Right atrium auricular region (tissue), 2 donors: ENCODE data around the gene KREMEN2. TPM values are rescaled to one million over a fixed set of nuclear protein-coding genes. Genes with fewer than 3 reads are reported as not detected.

Experiments
- DNase-seq: peaks from one replicate; pipeline ENCODE4 v3.0.0-alpha.2; 2019; ENCODE audit warnings: low spot score
- H3K27ac ChIP-seq, 2 donors: fragments of 200-600 bp; sonication (generic); 1 replicate in 1 of 2; 2 replicates in 1 of 2; pipeline ENCODE4 v1.5.1; 2016 to 2019
- H3K27me3 ChIP-seq, 2 donors: fragments of 200-600 bp; sonication (generic); one replicate each; pipeline versions ENCODE4 v1.5.1 to v1.6.0; 2017 to 2019
- H3K36me3 ChIP-seq: fragments of 200-600 bp; sonication (generic); one replicate; pipeline ENCODE4 v1.5.1; 2016
- H3K4me1 ChIP-seq, 2 donors: fragments of 200-600 bp; sonication (generic); one replicate each; pipeline versions ENCODE4 v1.5.1 to v1.6.0; 2017 to 2019
- H3K4me3 ChIP-seq, 2 donors: fragments of 200-600 bp; sonication (generic); 1 replicate in 1 of 2; 2 replicates in 1 of 2; pipeline ENCODE4 v1.5.1; 2017 to 2019; ENCODE audit warnings: mild to moderate bottlenecking in 1 of 2, moderate library complexity in 1 of 2
- H3K9me3 ChIP-seq, 2 donors: fragments of 200-600 bp; sonication (generic); one replicate each; pipeline ENCODE4 v1.5.1; 2019
- total RNA-seq, 2 donors: library from RNA; depleted of rRNA; stranded (reverse); fragments of >200 nt; gene quantifications; one replicate each; pipeline ENCODE4 v1.1.0, GENCODE V29; 2016
- TF ChIP-seq, protein P1 (sequence below), 2 donors: fragments of 200-600 bp; sonication (generic); IDR thresholded peaks; one replicate each; pipeline ENCODE4 v1.5.1; 2019; ENCODE audit warnings: antibody characterized with exemption in 2 of 2

Gene KREMEN2
- total RNA-seq, 2 donors from 2014 or later, result not detected

DNA sequence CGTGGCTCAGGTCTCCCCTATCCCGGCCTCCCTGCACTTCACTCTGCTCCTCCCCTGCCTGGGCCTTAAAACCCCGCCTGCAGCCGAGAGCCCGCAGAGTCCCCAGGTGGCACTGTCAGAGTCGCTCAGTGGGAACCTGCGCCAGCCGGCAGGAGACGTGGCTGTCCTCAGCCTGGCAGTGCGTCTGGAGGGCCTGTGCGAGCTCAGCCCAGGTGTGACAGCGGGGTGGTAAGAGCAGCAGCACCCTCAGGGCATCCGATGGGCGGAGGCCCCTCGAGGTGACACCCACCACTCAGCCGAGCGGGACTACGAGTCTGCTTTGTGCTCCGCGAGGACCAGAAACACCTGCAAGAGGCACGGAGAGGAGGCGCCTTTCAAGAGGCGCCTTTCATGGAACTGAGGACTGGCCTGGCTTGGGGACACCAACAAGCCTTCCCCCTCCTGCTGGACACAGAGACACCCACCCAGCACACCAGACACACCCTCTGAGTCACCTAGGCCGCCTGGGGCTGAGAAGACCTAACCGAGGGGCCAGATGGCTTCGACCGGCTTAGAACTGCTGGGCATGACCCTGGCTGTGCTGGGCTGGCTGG lies 48.8 kb downstream of the KREMEN2 start, which contains the start of gene CLDN9:
CLDN9 (plus strand) TSS at position 96 of the 593 bp plus-strand sequence; CDS start at position 536, 440 bp downstream.
- TF ChIP-seq, protein P1, sequence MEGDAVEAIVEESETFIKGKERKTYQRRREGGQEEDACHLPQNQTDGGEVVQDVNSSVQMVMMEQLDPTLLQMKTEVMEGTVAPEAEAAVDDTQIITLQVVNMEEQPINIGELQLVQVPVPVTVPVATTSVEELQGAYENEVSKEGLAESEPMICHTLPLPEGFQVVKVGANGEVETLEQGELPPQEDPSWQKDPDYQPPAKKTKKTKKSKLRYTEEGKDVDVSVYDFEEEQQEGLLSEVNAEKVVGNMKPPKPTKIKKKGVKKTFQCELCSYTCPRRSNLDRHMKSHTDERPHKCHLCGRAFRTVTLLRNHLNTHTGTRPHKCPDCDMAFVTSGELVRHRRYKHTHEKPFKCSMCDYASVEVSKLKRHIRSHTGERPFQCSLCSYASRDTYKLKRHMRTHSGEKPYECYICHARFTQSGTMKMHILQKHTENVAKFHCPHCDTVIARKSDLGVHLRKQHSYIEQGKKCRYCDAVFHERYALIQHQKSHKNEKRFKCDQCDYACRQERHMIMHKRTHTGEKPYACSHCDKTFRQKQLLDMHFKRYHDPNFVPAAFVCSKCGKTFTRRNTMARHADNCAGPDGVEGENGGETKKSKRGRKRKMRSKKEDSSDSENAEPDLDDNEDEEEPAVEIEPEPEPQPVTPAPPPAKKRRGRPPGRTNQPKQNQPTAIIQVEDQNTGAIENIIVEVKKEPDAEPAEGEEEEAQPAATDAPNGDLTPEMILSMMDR (IDR thresholded peaks at IDR 0.05), result no peak
- Histone ChIP-seq H3K27me3 (peaks cover 9 to 13% of the 10 kb centered on the region in 2 donors), H3K9me3 (no peaks in the 10 kb centered on the region), H3K27ac (no peak within 1 kb of the TSS), H3K36me3 (no peaks in the 10 kb centered on the region), H3K4me3 (no peak within 1 kb of the TSS), H3K4me1 (peaks cover 0 to 3% of the 10 kb centered on the region in 2 donors)
- DNase-seq, result no peak

DNA sequence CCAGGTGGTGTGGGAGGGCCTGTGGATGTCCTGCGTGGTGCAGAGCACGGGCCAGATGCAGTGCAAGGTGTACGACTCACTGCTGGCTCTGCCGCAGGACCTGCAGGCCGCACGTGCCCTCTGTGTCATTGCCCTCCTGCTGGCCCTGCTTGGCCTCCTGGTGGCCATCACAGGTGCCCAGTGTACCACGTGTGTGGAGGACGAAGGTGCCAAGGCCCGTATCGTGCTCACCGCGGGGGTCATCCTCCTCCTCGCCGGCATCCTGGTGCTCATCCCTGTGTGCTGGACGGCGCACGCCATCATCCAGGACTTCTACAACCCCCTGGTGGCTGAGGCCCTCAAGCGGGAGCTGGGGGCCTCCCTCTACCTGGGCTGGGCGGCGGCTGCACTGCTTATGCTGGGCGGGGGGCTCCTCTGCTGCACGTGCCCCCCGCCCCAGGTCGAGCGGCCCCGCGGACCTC lies 49.4 kb downstream of the KREMEN2 start:
- H3K9me3 ChIP-seq, result no peaks in the 10 kb centered on the region
- no peak overlapping the region for H3K4me3 ChIP-seq
- H3K36me3 ChIP-seq, result no peaks in the 10 kb centered on the region
- peaks cover 0 to 8% of the 10 kb centered on the region in 2 donors for H3K4me1 ChIP-seq
- peaks cover 4 to 19% of the 10 kb centered on the region in 2 donors for H3K27me3 ChIP-seq
- H3K27ac ChIP-seq, result no peak overlapping the region
- TF ChIP-seq, protein P1 (IDR thresholded peaks at IDR 0.05), result no peak
- no peak for DNase-seq

DNA sequence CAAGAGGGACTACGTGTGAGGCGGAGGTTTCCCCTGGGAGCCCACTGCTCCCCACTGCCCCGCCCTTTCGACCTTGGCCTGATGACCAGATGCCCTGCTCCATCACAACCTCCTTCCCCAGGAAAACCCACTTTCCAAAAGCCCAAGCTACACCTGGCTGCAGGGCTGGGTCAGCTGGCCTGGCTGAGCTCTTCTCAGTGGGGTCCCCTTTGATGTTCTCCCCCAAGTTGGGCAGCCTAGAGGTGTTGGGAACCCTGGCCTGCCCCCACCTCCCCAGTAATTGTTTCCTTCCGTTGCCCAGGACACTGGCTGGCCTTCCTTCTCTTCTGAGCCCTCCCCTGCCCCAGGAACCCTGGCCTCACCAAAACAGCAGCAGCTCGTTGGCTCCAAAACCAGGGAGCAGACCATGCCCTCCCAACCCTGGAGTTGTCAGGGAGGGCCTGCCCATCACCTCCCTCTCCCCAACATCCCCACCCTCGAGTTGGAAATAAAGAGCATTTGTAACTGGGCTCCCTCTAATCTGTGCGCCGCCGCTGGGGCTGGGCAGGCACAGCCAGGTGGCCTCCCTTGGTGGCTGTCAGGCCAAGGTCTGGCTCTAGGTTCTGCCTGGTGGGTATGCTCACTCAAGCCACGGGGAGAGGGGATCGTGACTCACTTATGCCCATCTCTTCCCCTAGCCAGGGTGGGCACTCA lies 50.1 kb downstream of the KREMEN2 start:
- Histone ChIP-seq H3K4me3 (no peak overlapping the region), H3K36me3 (no peaks in the 10 kb centered on the region), H3K4me1 (peaks cover 0 to 8% of the 10 kb centered on the region in 2 donors), H3K27me3 (peaks cover 0 to 19% of the 10 kb centered on the region in 2 donors), H3K27ac (no peak overlapping the region), H3K9me3 (no peaks in the 10 kb centered on the region)
- TF ChIP-seq, protein P1 (IDR thresholded peaks at IDR 0.05), result no peak
- no peak for DNase-seq

DNA sequence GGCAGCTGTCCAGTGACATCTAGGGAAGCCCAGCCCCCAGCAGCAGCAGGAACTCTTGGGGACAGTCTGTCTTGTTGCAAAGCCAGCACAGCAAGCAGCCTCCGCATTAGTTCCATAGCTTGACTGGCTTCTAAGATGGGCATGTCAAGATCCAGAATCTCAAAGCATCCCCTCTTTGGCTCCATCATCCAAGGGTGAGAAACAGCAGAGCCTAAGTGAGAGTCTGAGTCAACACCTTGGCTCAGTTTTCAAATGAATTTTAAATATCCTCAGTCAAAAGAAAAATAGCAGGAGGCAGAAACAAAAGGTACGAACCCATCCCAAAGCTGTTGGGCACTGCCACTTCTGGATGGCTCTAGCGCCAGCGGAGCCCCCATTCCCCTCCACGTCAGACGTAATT lies 50.9 kb downstream of the KREMEN2 start:
- no peak for DNase-seq
- no peaks in the 10 kb centered on the region for H3K36me3 ChIP-seq
- H3K27me3 ChIP-seq, result peaks cover 0 to 19% of the 10 kb centered on the region in 2 donors
- H3K4me1 ChIP-seq, result peaks cover 0 to 13% of the 10 kb centered on the region in 2 donors
- H3K9me3 ChIP-seq, result no peaks in the 10 kb centered on the region
- H3K27ac ChIP-seq, result no peak overlapping the region
- no peak overlapping the region for H3K4me3 ChIP-seq
- TF ChIP-seq, protein P1 (IDR thresholded peaks at IDR 0.05), result no peak

DNA sequence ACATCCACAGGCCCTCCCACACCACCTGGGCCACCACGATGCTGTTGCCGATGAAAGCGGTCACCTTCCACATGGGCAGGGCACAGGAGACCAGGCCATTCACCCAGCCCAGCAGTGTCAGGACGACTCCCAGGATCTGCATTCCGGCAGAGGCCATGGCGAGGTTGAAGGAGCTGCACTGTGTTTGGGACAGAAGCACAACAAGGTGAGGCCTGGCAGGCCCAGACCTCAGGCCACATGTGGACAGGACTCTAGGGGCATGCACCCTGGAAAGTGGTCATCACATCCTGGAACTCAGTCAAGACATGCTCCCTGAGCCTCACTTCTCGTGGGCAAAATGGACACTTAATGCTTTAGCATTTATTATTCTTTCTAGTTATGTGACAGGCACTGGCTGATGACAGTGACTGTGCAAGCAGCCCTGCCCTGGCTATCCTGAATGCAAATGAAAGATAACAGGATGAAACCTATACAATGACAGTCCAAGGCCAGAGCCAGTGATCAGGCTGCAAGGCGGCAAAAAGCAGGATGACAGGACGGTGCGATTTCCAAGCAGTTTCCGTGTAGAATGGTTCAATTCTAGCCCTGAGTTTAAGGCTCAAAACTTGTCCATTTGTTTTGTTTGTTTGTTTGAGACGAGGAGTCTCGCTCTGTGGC lies 51.9 kb downstream of the KREMEN2 start:
- TF ChIP-seq, protein P1 (IDR thresholded peaks at IDR 0.05), result no peak
- H3K4me1 ChIP-seq, result peaks cover 0 to 19% of the 10 kb centered on the region in 2 donors
- no peak overlapping the region for H3K27ac ChIP-seq
- peaks cover 0 to 19% of the 10 kb centered on the region in 2 donors for H3K27me3 ChIP-seq
- H3K4me3 ChIP-seq, result no peak overlapping the region
- H3K36me3 ChIP-seq, result no peaks in the 10 kb centered on the region
- DNase-seq, result no peak
- no peaks in the 10 kb centered on the region for H3K9me3 ChIP-seq
